Endothelial cell (in vitro differentiated cells): Measurements from ENCODE around the gene ALG14. TPM values are rescaled to one million over a fixed set of nuclear protein-coding genes. Genes with fewer than 3 reads are reported as not detected.

Experiments
- DNase-seq: peaks from one replicate; pipeline ENCODE4 v3.0.0; 2021; ENCODE audit warnings: low spot score
- H3K27ac Mint-ChIP-seq: one replicate; pipeline ENCODE4 v1.8.0; 2021; ENCODE audit warnings: mixed read lengths, inconsistent platforms; ENCODE audit not compliant: unreplicated experiment
- H3K27me3 Mint-ChIP-seq: one replicate; pipeline ENCODE4 v1.8.0; 2021; ENCODE audit warnings: mild to moderate bottlenecking, moderate library complexity, mixed read lengths, inconsistent platforms; ENCODE audit not compliant: unreplicated experiment
- H3K36me3 Mint-ChIP-seq: one replicate; pipeline ENCODE4 v1.8.0; 2021; ENCODE audit warnings: mild to moderate bottlenecking, low read depth, mixed read lengths, inconsistent platforms; ENCODE audit not compliant: unreplicated experiment
- H3K4me1 Mint-ChIP-seq: one replicate; pipeline ENCODE4 v1.8.0; 2021; ENCODE audit warnings: mild to moderate bottlenecking, mixed read lengths, inconsistent platforms; ENCODE audit not compliant: unreplicated experiment
- H3K4me3 Mint-ChIP-seq: one replicate; pipeline ENCODE4 v1.8.0; 2021; ENCODE audit warnings: mild to moderate bottlenecking, mixed read lengths, inconsistent platforms; ENCODE audit not compliant: unreplicated experiment
- H3K9me3 Mint-ChIP-seq: one replicate; pipeline ENCODE4 v1.8.0; 2021; ENCODE audit warnings: mixed read lengths, inconsistent platforms; ENCODE audit not compliant: unreplicated experiment
- total RNA-seq: library from RNA; stranded (reverse); fragmentation: NEBNext Ultra II Directional; extraction: Animal tissue kit (Norgen Biotek cat#: 25700); gene quantifications from one replicate; pipeline ENCODE4 v1.2.1, GENCODE V29; 2021; ENCODE audit not compliant: unreplicated experiment
- TF ChIP-seq, protein P1 (sequence below): fragments of 200-600 bp; sonication (generic); IDR thresholded peaks from one replicate; pipeline ENCODE4 v1.5.0; 2021; ENCODE audit warnings: antibody characterized with exemption; ENCODE audit not compliant: unreplicated experiment

The ALG14 gene
- total RNA-seq, 1 donor from 2014 or later, result 2.2 TPM

DNA sequence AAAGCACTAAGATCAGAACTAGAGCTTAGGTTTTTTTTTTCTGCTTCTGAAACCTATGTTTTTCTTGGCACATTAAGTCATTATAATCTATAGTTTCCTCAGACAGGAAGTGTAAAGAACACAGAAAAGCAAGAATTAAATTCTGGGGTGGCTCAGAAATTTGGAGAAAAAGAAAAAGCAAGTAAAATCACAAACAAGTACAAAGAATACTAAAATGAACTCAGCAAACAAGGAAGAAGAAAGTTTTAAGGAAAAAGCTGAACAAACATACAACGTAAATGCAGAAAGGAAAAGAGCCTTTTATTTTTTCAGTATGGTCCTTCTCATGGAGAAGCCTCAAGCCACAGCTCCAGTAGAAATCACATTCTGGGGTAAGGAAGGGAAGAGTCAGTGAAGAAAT lies 137.3 kb downstream of the ALG14 start:
- Mint-ChIP-seq H3K9me3 (no peaks in the 10 kb centered on the region), H3K4me1 (peaks cover 32% of the 10 kb centered on the region), H3K36me3 (peaks cover 14% of the 10 kb centered on the region), H3K27ac (peak overlapping the region; percentile 73), H3K4me3 (peak overlapping the region; percentile 12), H3K27me3 (no peaks in the 10 kb centered on the region)
- no peak for DNase-seq
- TF ChIP-seq, protein P1, sequence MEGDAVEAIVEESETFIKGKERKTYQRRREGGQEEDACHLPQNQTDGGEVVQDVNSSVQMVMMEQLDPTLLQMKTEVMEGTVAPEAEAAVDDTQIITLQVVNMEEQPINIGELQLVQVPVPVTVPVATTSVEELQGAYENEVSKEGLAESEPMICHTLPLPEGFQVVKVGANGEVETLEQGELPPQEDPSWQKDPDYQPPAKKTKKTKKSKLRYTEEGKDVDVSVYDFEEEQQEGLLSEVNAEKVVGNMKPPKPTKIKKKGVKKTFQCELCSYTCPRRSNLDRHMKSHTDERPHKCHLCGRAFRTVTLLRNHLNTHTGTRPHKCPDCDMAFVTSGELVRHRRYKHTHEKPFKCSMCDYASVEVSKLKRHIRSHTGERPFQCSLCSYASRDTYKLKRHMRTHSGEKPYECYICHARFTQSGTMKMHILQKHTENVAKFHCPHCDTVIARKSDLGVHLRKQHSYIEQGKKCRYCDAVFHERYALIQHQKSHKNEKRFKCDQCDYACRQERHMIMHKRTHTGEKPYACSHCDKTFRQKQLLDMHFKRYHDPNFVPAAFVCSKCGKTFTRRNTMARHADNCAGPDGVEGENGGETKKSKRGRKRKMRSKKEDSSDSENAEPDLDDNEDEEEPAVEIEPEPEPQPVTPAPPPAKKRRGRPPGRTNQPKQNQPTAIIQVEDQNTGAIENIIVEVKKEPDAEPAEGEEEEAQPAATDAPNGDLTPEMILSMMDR, result no peak

DNA sequence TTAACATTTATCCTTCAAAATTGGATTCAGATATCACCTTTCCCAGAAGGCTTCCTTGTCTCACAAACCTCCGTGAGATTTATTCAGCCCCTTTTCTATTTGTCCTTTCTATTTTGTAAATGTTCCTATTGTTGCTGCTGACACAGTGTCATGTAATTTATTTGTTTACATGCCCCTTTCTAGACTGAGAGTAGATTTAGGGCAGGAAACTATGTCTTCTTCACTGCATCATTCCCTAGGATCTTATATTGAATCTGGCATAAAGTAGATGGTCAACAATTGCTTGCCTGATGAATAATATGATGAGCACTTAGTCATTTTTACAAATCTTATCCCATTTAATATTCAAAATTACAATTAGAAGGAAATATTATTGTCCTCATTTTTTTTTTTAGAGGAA lies 137.7 kb downstream of the ALG14 start:
- H3K27ac Mint-ChIP-seq, result no peak overlapping the region
- H3K4me3 Mint-ChIP-seq, result no peak overlapping the region
- DNase-seq, result no peak
- H3K27me3 Mint-ChIP-seq, result no peaks in the 10 kb centered on the region
- TF ChIP-seq, protein P1, result no peak
- H3K4me1 Mint-ChIP-seq, result peaks cover 35% of the 10 kb centered on the region
- H3K36me3 Mint-ChIP-seq, result peaks cover 14% of the 10 kb centered on the region
- no peaks in the 10 kb centered on the region for H3K9me3 Mint-ChIP-seq

DNA sequence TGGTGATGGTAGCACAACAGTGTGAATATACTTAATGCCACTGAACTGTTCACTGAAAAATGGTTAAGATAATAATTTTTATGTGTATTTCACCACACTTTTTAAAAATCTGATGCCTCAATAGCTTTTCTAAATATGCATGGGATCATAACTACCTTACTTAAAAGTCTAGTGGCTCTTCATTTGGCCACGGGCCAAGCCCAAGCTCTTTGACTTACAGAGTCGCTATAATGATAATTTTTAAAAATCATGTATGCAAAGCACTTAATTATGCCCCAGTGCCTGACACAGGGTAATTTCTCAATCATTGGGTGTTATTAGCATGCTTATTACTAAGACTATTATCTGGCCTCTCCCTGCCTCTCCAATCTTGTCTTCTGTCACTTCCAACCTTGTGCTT lies 138.2 kb downstream of the ALG14 start:
- no peak overlapping the region for H3K4me3 Mint-ChIP-seq
- TF ChIP-seq, protein P1, result no peak
- no peaks in the 10 kb centered on the region for H3K27me3 Mint-ChIP-seq
- DNase-seq, result no peak
- H3K9me3 Mint-ChIP-seq, result no peaks in the 10 kb centered on the region
- H3K4me1 Mint-ChIP-seq, result peaks cover 39% of the 10 kb centered on the region
- H3K27ac Mint-ChIP-seq, result no peak overlapping the region
- H3K36me3 Mint-ChIP-seq, result peaks cover 14% of the 10 kb centered on the region

DNA sequence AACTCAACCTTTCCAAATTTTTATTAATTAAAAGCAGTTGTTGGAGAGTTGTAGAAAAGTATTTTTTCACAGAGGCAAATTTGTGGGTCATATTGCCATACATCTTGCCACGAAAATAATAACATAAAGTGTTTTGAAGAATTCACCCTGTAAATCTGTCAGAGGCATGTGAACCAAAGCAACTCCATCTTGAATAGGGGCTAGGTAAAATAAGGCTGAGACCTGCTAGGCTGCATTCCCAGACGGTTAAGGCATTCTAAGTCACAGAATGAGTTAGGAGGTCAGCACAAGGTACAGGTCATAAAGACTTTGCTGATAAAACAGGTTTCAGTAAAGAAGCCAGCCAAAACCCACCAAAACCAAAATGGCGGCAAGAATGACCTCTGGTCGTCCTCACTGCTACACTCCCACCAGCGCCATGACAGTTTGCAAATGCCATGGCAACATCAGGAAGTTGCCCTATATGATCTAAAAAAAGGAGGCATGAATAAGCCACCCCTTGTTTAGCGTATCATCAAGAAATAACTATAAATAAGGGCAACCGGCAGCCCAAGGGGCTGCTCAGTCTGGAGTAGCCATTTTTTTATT lies 141.4 kb downstream of the ALG14 start:
- H3K4me3 Mint-ChIP-seq, result no peak overlapping the region
- no peak for DNase-seq
- H3K27me3 Mint-ChIP-seq, result peaks cover 7% of the 10 kb centered on the region
- H3K4me1 Mint-ChIP-seq, result peaks cover 49% of the 10 kb centered on the region
- no peak overlapping the region for H3K27ac Mint-ChIP-seq
- no peaks in the 10 kb centered on the region for H3K9me3 Mint-ChIP-seq
- TF ChIP-seq, protein P1, result no peak
- peaks cover 16% of the 10 kb centered on the region for H3K36me3 Mint-ChIP-seq

DNA sequence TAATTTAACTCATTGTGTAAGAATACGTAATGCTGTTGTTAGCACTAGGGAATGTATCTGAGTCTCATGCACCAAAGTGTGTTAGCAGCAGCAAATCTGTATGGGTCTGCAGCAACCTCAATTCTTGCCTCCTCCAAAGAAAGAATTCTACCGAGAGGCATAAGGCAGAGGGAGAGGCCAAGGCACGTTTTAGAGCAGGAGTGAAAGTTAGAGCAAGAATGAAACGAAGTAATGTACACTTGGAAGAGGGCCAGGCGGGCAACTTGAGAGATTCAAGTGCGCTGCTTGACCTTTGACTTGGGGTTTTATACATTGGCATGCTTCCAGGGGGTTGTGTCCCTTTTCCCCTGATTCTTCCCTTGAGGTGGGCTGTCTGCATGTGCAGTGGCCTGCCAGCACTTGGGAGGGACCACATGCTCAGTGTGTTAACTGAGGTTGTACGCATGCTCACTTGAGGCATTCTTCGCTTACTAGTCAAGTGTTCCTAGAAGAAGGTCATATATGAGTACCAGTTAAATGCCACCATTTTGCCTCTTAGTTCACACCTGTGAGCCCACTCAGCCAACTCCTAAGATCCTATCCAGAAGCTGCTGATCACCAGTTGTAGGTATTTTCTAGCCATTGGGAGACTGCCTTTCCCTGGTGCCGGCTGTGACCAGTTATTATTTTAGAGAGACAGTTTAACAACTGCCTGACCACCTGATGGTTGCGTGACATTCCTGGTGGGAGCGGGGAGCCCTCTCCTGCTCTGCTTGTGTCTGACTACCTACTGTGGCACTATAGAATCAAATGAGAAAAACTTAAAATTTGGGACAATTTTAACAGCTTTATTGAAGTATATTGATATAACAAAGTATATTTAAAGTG lies 143.2 kb downstream of the ALG14 start:
- no peak for DNase-seq
- TF ChIP-seq, protein P1, result no peak
- Mint-ChIP-seq H3K9me3 (no peaks in the 10 kb centered on the region), H3K36me3 (peaks cover 28% of the 10 kb centered on the region), H3K27ac (no peak overlapping the region), H3K4me3 (peak overlapping the region; percentile 59), H3K27me3 (peaks cover 18% of the 10 kb centered on the region), H3K4me1 (peaks cover 46% of the 10 kb centered on the region)
